Activated CD4-positive, alpha-beta memory T cell treated with anti-CD3 and anti-CD28 coated beads for 36 hours (primary cell): Measurements from ENCODE around the gene SSMEM1. TPM values are rescaled to one million over a fixed set of nuclear protein-coding genes. Genes with fewer than 3 reads are reported as not detected.

ENCODE experiments used
- CTCF ChIA-PET: fragments of 350-600 bp; sonication (Branson Sonifier 250); formaldehyde crosslinking; loops from one replicate; lab custom pipeline; 2021; ENCODE audit warnings: antibody characterized with exemption, inconsistent platforms; lab: Charles Lee
- POLR2A ChIA-PET: fragments of 350-600 bp; sonication (Branson Sonifier 250); formaldehyde crosslinking; loops from one replicate; lab custom pipeline; 2021; ENCODE audit warnings: antibody characterized with exemption; lab: Charles Lee
- DNase-seq: peaks from one replicate; pipeline ENCODE4 v3.0.0-alpha.2; 2020
- H3K27ac Mint-ChIP-seq: one replicate; pipeline ENCODE4 v1.8.0; 2021; ENCODE audit warnings: mixed read lengths
- H3K27me3 Mint-ChIP-seq: one replicate; pipeline ENCODE4 v1.8.0; 2021; ENCODE audit warnings: mixed read lengths
- H3K36me3 Mint-ChIP-seq: one replicate; pipeline ENCODE4 v1.8.0; 2021; ENCODE audit warnings: mixed read lengths
- H3K4me1 Mint-ChIP-seq: one replicate; pipeline ENCODE4 v1.8.0; 2021; ENCODE audit warnings: low read depth, mixed read lengths
- H3K4me3 Mint-ChIP-seq: one replicate; pipeline ENCODE4 v1.8.0; 2021; ENCODE audit warnings: mild to moderate bottlenecking, mixed read lengths
- H3K9me3 Mint-ChIP-seq: one replicate; pipeline ENCODE4 v1.8.0; 2021; ENCODE audit warnings: mixed read lengths
- intact Hi-C: fragments of 100-400 bp; cut with micrococcal nuclease; formaldehyde crosslinking; loops from one replicate; pipeline ENCODE4 v1.15.1; 2023
- total RNA-seq, 2 experiments: library from RNA; stranded (reverse); gene quantifications; one replicate each; pipeline ENCODE4 v1.2.3, GENCODE V29; 2021

The SSMEM1 gene
- total RNA-seq, 2 experiments from 2014 or later: not detected

GRCh38 chr7:130256704-130257103 lies 49.0 kb downstream of the SSMEM1 start:
- no peak overlapping the region for H3K27ac Mint-ChIP-seq
- ChIA-PET CTCF (interaction anchor here (1.3 to 1.7 kb wide), 2 partner anchors 13 to 501 kb away, joined by 4 read pairs; no protein-coding TSS in a partner anchor), POLR2A (no interaction called here)
- no peak for DNase-seq
- intact Hi-C loops: no loop called here
- no peak overlapping the region for H3K4me3 Mint-ChIP-seq
- H3K36me3 Mint-ChIP-seq: peaks cover 1% of the 10 kb centered on the region
- peaks cover 29% of the 10 kb centered on the region for H3K9me3 Mint-ChIP-seq
- no peaks in the 10 kb centered on the region for H3K4me1 Mint-ChIP-seq
- H3K27me3 Mint-ChIP-seq: peaks cover 7% of the 10 kb centered on the region

GRCh38 chr7:130258494-130259078 lies 50.9 kb downstream of the SSMEM1 start:
- H3K4me1 Mint-ChIP-seq: no peaks in the 10 kb centered on the region
- no peak overlapping the region for H3K4me3 Mint-ChIP-seq
- peaks cover 25% of the 10 kb centered on the region for H3K9me3 Mint-ChIP-seq
- H3K36me3 Mint-ChIP-seq: peaks cover 1% of the 10 kb centered on the region
- H3K27me3 Mint-ChIP-seq: peaks cover 4% of the 10 kb centered on the region
- DNase-seq: no peak
- intact Hi-C loops: no loop called here
- POLR2A ChIA-PET: no interaction called here
- no peak overlapping the region for H3K27ac Mint-ChIP-seq
- CTCF ChIA-PET: no interaction called here

- CTCF ChIA-PET: no interaction called here
- H3K36me3 Mint-ChIP-seq: peaks cover 1% of the 10 kb centered on the region
- intact Hi-C loops: no loop called here
Observed at GRCh38 chr7:130262448-130262847, 54.8 kb downstream of the SSMEM1 start.

GRCh38 chr7:130263130-130263529 lies 55.5 kb downstream of the SSMEM1 start:
- H3K4me1 Mint-ChIP-seq: no peaks in the 10 kb centered on the region
- no peak for DNase-seq
- H3K9me3 Mint-ChIP-seq: peaks cover 16% of the 10 kb centered on the region
- intact Hi-C loops: no loop called here
- CTCF ChIA-PET: no interaction called here
- no peaks in the 10 kb centered on the region for H3K27me3 Mint-ChIP-seq
- peaks cover 1% of the 10 kb centered on the region for H3K36me3 Mint-ChIP-seq
- H3K4me3 Mint-ChIP-seq: no peak overlapping the region
- POLR2A ChIA-PET: no interaction called here
- H3K27ac Mint-ChIP-seq: no peak overlapping the region

More at GRCh38 chr7:130262448-130262847, 54.8 kb downstream of the SSMEM1 start:
- no peak for DNase-seq
- peaks cover 18% of the 10 kb centered on the region for H3K9me3 Mint-ChIP-seq
- POLR2A ChIA-PET: no interaction called here
- H3K4me3 Mint-ChIP-seq: no peak overlapping the region
- H3K4me1 Mint-ChIP-seq: no peaks in the 10 kb centered on the region
- H3K27me3 Mint-ChIP-seq: no peaks in the 10 kb centered on the region
- H3K27ac Mint-ChIP-seq: no peak overlapping the region

Other genes with a start within 250 kb of the SSMEM1 start
- 10 to 100 TPM; 21.6 to 26.8 TPM for gene ZC3HC1, start 156.5 kb upstream of the SSMEM1 start, total RNA-seq
- 10 to 100 TPM; 16.4 to 16.8 TPM for gene KLHDC10, start 137.3 kb upstream of the SSMEM1 start, total RNA-seq
- gene TMEM209, start 2.5 kb upstream of the SSMEM1 start, total RNA-seq: 10 to 100 TPM; 35.5 to 35.9 TPM
- gene CPA2, start 59.0 kb downstream of the SSMEM1 start, total RNA-seq: under 1 TPM; 0.14 to 0.44 TPM
- under 1 TPM; 0.45 to 0.90 TPM for gene CPA4, start 85.3 kb downstream of the SSMEM1 start, total RNA-seq
- gene CPA5, start 137.0 kb downstream of the SSMEM1 start, total RNA-seq: under 1 TPM in 1 of 2 experiments, not detected in 1; 0.15 TPM
- not detected for gene CPA1, start 172.6 kb downstream of the SSMEM1 start, total RNA-seq
- gene CEP41, start 233.2 kb downstream of the SSMEM1 start, total RNA-seq: 10 to 100 TPM; 14.0 to 16.4 TPM